GM20000 (cell line): ENCODE data around the gene TCFL5.
"Not testable (repeated sequence)": the region's sequence is repeated elsewhere in the genome, so short reads cannot be mapped to it uniquely, and the experiment has no call there.

Source experiments
- DNase-seq: peaks from one replicate; pipeline ENCODE4 v3.0.0; 2012; ENCODE audit warnings: low spot score
- TF ChIP-seq, protein P1 (sequence below): IDR thresholded peaks from 2 replicates; pipeline ENCODE4 v1.5.1; 2012; ENCODE audit warnings: mild to moderate bottlenecking, control low read depth; ENCODE audit errors: extremely low read depth, missing control alignments

Gene TCFL5

DNA sequence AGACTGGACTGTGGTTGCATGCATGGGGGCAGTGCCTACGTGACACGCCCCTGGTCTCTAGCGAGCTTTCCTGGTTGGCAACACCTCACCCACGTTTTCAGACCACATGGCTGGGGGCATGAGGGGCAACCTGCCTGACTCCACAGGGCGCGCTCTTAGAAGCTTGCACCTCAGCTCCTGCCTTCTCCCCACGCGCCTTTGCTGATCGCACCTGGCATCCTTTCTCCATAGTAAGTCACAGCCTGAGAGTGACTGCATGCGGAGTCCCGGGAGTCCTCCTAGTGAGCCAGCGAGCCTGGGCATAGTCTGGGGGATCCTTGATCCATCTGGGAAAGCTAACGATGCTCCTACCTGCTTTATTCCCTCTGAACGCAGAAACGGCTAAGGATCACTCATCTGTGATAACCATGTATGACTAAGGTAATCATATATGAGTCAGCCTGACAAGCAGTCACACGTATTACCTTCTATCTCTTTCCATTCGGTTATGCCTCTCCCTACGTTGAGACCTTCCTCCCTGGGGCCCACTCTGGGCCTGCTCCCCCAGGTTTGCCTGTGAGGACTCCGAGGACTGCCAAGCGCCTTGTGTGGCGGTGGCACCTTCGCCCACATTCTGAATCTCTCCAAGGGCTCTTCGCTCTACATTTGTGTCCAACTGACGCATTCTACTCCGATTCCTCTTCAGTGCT lies 4.5 kb downstream of the TCFL5 start:
- no peak for DNase-seq
- TF ChIP-seq, protein P1, sequence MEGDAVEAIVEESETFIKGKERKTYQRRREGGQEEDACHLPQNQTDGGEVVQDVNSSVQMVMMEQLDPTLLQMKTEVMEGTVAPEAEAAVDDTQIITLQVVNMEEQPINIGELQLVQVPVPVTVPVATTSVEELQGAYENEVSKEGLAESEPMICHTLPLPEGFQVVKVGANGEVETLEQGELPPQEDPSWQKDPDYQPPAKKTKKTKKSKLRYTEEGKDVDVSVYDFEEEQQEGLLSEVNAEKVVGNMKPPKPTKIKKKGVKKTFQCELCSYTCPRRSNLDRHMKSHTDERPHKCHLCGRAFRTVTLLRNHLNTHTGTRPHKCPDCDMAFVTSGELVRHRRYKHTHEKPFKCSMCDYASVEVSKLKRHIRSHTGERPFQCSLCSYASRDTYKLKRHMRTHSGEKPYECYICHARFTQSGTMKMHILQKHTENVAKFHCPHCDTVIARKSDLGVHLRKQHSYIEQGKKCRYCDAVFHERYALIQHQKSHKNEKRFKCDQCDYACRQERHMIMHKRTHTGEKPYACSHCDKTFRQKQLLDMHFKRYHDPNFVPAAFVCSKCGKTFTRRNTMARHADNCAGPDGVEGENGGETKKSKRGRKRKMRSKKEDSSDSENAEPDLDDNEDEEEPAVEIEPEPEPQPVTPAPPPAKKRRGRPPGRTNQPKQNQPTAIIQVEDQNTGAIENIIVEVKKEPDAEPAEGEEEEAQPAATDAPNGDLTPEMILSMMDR: no peak

- no peak for DNase-seq
- TF ChIP-seq, protein P1: no peak
Observed at GRCh38 chr20:62855120-62855519, 6.5 kb downstream of the TCFL5 start.

DNA sequence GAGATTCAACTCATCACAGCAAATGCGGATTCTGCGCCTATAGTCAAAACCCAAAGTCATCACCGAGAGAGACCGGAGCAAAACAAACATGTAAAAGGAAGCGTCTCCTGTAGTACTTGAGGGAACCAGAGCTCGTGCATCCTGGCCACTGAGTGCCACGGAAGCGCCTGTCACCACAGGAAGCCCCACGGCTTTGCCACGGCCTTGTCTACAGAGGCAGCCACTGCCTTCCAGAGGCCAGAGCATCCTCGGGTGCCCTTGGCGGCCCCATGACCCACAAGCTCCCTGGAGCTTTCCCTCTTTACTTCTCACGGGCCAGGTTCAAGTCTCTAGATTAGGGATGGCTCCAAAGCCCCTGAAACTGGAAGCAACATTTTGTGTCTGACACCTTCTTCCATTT lies 7.5 kb downstream of the TCFL5 start:
- DNase-seq: no peak
- TF ChIP-seq, protein P1: no peak

DNA sequence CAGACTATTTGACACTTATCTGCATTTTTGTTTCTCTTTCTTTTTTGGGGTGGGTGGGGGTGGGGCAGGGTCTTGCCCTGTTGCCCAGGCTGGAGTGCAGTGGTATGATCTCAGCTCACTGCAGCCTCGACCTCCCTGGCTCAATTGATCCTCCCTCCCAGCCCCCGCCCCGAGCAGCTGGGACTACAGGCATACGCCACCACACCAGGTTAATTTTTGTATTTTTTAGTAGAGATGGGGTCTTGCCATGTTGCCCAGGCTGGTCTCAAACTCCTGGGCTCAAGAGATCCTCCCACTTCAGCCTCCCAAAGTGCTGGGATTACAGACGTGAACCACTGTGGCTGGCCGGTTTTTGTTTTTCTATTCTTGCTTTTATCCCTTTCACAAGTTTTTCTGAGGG lies 8.3 kb downstream of the TCFL5 start:
- DNase-seq: not testable (repeated sequence)

- TF ChIP-seq, protein P1: no peak
- DNase-seq: no peak
Observed at GRCh38 chr20:62852841-62853240, 8.8 kb downstream of the TCFL5 start.

GRCh38 chr20:62852196-62852595 lies 9.4 kb downstream of the TCFL5 start:
- TF ChIP-seq, protein P1: no peak
- DNase-seq: no peak

GRCh38 chr20:62850333-62850974 lies 11.2 kb downstream of the TCFL5 start:
- DNase-seq: no peak

More at GRCh38 chr20:62850333-62850974, 11.2 kb downstream of the TCFL5 start:
- TF ChIP-seq, protein P1: no peak
